Activated naive CD8-positive, alpha-beta T cell treated with anti-CD3 and anti-CD28 coated beads for 36 hours (primary cell): ENCODE measurements around the gene RPN2. TPM values are rescaled to one million over a fixed set of nuclear protein-coding genes. Genes with fewer than 3 reads are reported as not detected.

Source experiments
- DNase-seq: peaks from one replicate; pipeline ENCODE4 v3.0.0; 2021
- H3K27ac Mint-ChIP-seq: one replicate; pipeline ENCODE4 v1.8.0; 2022; ENCODE audit warnings: mild to moderate bottlenecking, moderate library complexity, mixed read lengths
- H3K27me3 Mint-ChIP-seq: one replicate; pipeline ENCODE4 v1.8.0; 2022; ENCODE audit warnings: mild to moderate bottlenecking, mixed read lengths
- H3K36me3 Mint-ChIP-seq: one replicate; pipeline ENCODE4 v1.8.0; 2021; ENCODE audit warnings: mild to moderate bottlenecking, mixed read lengths
- H3K4me1 Mint-ChIP-seq: one replicate; pipeline ENCODE4 v1.8.0; 2021; ENCODE audit warnings: mixed read lengths
- H3K4me3 Mint-ChIP-seq: one replicate; pipeline ENCODE4 v1.8.0; 2022; ENCODE audit warnings: mild to moderate bottlenecking, moderate library complexity, mixed read lengths
- H3K9me3 Mint-ChIP-seq: one replicate; pipeline ENCODE4 v1.8.0; 2022; ENCODE audit warnings: mixed read lengths
- total RNA-seq, 2 experiments: library from RNA; stranded (reverse); gene quantifications; one replicate each; pipeline ENCODE4 v1.2.3, GENCODE V29; 2021

RPN2 gene
- total RNA-seq, 2 experiments from 2014 or later, result 121 to 131 TPM

DNA sequence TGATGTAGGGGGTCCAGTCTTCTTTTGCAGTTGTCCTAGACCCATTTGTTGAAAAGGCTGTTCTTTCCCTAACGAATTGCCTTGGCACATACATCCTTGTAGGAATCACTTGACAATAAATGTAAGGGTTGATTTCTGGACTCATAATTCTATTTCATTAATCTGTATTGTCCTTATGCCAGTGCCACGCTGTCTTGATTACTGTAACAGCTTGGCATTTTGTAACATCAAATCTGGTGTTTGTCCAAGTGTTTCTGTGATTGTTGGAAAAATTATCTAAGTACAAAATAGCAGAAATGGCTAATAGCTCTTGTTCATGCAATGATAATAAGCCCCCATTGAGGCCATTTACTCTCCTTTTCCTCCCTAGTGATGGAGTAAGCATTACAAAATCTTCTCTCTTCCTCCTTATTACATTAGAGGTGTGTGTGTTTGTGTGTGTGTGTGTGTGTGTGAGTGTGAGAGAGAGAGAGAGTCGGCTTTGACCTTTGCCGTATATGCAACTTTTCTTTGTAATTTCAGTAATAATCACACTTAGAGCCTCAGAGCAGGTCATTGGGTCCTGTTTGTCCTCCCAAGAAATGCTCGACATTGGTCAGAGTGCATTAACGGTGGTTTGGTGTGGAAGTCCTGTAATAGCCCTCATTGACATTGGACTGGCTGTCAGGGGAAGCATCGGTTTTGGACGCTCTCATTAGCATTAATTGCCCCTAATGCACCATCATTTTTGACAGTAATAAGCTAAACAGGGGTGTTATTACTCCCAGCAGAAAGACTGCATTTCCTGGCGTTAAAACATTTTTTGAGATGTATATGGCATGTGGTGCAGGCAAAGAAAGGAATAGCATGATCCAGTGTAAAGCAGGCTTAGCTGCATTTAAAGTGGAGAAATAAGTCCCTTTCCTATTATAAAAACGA, 40.9 kb downstream of the RPN2 start:
- peaks cover 1% of the 10 kb centered on the region for H3K4me1 Mint-ChIP-seq
- no peak for DNase-seq
- H3K36me3 Mint-ChIP-seq, result peaks cover 22% of the 10 kb centered on the region
- peak overlapping the region; percentile 46 for H3K27ac Mint-ChIP-seq
- H3K27me3 Mint-ChIP-seq, result no peaks in the 10 kb centered on the region
- no peak overlapping the region for H3K4me3 Mint-ChIP-seq
- H3K9me3 Mint-ChIP-seq, result no peaks in the 10 kb centered on the region

DNA sequence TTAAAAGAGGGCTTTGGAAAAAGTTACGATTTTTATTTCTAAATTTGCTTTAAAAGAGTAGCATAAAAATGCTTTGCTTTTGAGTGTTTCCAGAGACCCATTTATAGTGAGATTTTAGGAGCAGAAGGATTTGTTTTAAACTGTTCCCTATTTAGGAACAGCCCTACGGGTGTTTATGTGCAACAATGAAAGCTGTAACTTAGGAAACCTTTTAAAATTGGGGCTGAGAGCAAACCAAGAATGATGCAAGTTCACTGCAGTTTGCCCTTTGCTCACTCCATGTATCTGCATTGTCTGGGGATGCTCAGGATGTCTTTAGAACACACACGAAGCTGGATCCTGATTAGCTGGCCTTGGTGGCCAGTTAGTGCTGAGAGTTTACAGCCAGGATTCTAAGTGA, 41.6 kb downstream of the RPN2 start:
- Mint-ChIP-seq H3K27ac (no peak overlapping the region), H3K36me3 (peaks cover 20% of the 10 kb centered on the region), H3K9me3 (no peaks in the 10 kb centered on the region), H3K4me1 (no peaks in the 10 kb centered on the region), H3K4me3 (no peak overlapping the region), H3K27me3 (no peaks in the 10 kb centered on the region)
- DNase-seq, result no peak

DNA sequence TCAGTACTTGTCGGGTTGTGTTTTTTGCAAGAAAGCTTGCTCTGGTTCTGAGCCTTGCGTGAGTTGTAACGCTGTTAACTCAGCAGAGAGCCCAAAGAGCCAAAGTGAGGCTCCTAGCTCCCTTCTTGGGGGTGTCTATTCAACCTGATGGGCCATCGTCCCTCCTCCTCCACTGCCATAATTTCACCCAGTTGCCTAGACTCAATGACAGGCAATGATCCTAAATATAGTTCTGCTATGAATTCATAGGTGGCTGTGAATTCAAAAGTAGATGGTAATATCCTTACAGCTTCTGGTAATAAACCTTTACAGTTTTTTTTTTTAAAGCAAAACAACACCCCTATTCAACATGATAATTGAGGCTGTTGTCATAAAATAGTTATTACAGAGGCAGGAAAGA, 43.0 kb downstream of the RPN2 start:
- Mint-ChIP-seq H3K27me3 (no peaks in the 10 kb centered on the region), H3K36me3 (peaks cover 16% of the 10 kb centered on the region), H3K4me3 (no peak overlapping the region), H3K27ac (no peak overlapping the region), H3K9me3 (no peaks in the 10 kb centered on the region), H3K4me1 (no peaks in the 10 kb centered on the region)
- no peak for DNase-seq

DNA sequence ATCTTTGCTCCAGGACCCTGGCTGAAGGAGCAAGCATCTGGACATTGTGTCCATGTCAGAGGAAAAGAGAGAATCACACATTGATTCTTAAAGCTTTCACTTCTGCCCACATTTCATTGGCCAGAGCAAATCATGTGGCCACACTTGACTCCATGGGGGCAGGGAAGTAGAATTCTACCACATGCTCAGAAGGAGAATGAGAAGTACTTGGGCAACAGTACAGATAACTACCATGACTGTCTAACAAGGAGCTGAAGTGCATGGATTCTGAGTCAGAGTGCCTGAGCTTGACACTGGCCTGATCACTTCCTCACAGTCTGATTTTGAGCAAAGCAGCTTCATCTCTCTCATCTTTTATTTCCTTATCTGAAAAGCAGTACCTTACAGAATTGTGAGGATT, 43.9 kb downstream of the RPN2 start:
- Mint-ChIP-seq H3K27ac (no peak overlapping the region), H3K36me3 (peaks cover 20% of the 10 kb centered on the region), H3K4me1 (no peaks in the 10 kb centered on the region), H3K9me3 (no peaks in the 10 kb centered on the region), H3K27me3 (no peaks in the 10 kb centered on the region), H3K4me3 (no peak overlapping the region)
- no peak for DNase-seq

DNA sequence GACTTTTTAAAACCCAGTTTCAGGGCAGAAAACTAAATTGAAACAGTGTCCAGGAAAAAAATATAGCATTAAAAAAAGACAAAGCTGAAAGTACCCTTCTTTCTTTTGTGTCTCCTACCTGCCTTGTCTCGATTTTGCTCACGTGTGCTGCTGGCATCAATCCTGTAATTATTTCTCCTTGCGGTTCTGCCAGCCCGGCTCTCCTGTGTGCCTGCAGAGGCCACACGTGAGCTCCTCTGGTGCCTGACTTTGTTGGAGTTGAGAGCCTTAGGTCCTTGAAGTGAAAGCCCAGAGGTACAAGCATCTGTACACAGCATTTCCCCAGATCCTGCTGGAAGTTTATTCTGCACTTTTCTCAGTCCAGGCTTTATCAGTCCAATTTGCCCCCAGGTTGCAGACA, 46.0 kb downstream of the RPN2 start:
- Mint-ChIP-seq H3K27me3 (no peaks in the 10 kb centered on the region), H3K4me1 (no peaks in the 10 kb centered on the region), H3K36me3 (peaks cover 30% of the 10 kb centered on the region), H3K27ac (no peak overlapping the region), H3K4me3 (no peak overlapping the region), H3K9me3 (no peaks in the 10 kb centered on the region)
- no peak for DNase-seq

DNA sequence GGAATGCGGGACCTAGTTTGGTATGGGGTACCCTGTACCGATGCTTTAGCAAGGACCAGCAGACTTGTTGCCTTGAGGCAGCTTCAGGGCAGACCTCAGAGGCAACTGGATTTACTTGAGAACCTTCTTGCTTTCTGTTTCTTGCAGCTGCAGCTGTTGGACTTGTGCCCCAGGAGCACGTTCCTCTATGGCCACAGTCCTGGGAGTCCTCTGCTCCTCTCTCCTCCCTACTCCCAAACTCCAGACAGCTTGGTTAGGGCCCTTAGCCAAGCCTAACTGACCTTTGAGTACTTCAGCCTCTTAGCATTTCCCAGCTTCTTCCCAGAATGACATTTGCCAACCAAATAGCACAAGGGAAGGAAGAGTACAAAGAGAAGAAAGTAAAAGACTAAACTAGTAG, 47.8 kb downstream of the RPN2 start:
- no peaks in the 10 kb centered on the region for H3K27me3 Mint-ChIP-seq
- peaks cover 33% of the 10 kb centered on the region for H3K36me3 Mint-ChIP-seq
- H3K27ac Mint-ChIP-seq, result peak overlapping the region; percentile 35
- H3K4me1 Mint-ChIP-seq, result no peaks in the 10 kb centered on the region
- H3K9me3 Mint-ChIP-seq, result no peaks in the 10 kb centered on the region
- no peak for DNase-seq
- no peak overlapping the region for H3K4me3 Mint-ChIP-seq

DNA sequence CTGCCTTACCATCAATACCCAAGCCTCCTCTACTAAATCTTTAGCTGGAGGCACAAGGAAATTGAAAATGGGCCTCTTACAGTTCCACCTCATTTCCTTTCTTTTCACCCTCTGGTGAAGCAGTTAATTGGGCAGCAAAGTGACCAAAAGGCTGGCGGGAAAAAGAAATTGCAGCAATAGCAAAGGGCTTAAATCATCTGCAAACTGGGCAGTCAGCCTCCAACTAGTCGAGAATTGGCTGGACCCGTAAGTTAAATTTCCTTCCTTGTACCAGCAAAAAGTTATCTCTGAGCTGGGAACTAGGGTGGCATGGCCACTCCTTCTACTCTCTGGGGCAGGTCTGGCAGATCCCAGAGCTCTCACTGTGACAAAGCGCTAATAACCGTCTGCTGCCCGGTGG, 49.0 kb downstream of the RPN2 start:
- Mint-ChIP-seq H3K27me3 (no peaks in the 10 kb centered on the region), H3K36me3 (peaks cover 37% of the 10 kb centered on the region), H3K27ac (no peak overlapping the region)

DNA sequence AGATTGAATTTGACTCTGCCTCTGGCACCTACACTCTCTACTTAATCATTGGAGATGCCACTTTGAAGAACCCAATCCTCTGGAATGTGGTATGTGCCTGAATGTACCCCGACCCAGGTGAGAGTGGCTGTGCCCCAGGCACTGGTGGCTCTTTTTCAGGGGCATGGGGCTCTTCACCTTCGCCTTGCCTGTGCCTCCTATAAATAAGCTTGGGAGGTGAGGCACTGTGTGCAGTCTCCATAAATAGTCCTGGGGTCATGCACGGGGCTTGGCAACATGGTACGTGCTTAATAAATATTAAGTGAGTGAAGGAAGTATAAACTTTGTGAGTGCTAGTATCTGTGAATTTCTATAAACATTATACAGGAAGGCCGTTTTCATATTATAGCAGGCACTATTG, 49.5 kb downstream of the RPN2 start:
- H3K4me1 Mint-ChIP-seq, result no peaks in the 10 kb centered on the region
- H3K27me3 Mint-ChIP-seq, result no peaks in the 10 kb centered on the region
- DNase-seq, result no peak
- H3K9me3 Mint-ChIP-seq, result no peaks in the 10 kb centered on the region
- no peak overlapping the region for H3K27ac Mint-ChIP-seq
- H3K4me3 Mint-ChIP-seq, result no peak overlapping the region
- H3K36me3 Mint-ChIP-seq, result peaks cover 34% of the 10 kb centered on the region

More for the DNA sequence above, 49.0 kb downstream of the RPN2 start:
- no peak for DNase-seq
- H3K4me3 Mint-ChIP-seq, result no peak overlapping the region
- H3K9me3 Mint-ChIP-seq, result no peaks in the 10 kb centered on the region
- H3K4me1 Mint-ChIP-seq, result no peaks in the 10 kb centered on the region

DNA sequence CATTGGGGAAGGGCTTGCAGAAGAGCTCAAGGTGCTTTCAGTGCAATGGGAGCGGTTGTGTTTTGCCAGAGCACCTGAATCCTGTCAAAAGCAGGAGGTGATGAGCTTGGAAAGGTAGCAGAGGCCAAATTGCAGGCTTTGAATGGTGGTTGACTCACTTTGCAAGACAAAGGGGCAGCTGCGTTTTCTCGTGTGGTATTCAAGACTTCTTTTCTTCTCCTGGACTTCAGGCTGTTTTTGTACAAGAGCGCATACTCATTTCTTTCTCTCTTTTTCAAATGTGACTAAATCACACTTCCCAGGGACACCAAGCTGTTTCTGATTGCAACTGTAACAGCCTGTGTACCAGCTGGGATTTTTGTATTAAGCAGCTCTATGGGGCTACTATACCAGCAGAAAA, 50.2 kb downstream of the RPN2 start:
- H3K9me3 Mint-ChIP-seq, result no peaks in the 10 kb centered on the region
- H3K4me1 Mint-ChIP-seq, result no peaks in the 10 kb centered on the region
- no peaks in the 10 kb centered on the region for H3K27me3 Mint-ChIP-seq
- H3K4me3 Mint-ChIP-seq, result no peak overlapping the region
- no peak overlapping the region for H3K27ac Mint-ChIP-seq
- H3K36me3 Mint-ChIP-seq, result peaks cover 33% of the 10 kb centered on the region
- no peak for DNase-seq

DNA sequence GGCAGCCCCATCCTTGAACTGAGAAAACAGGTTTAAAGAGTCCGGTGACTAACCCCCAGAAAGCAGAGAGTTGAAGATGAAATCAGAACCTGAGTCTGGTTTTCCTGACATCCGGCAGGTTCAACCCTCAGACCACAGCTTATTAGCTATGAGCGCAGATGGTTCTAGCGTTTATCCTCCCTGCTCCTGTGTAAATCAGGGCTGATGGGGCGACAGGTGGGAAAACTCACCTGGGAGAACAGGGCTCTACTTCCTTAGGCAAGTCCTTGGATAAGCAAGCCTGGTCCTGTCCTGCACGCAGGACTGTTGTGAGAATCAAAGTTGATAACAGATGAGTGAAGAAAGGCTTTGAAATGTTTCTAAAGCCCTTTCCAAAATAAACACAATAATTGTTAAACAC, 51.1 kb downstream of the RPN2 start:
- no peak overlapping the region for H3K4me3 Mint-ChIP-seq
- H3K4me1 Mint-ChIP-seq, result no peaks in the 10 kb centered on the region
- no peaks in the 10 kb centered on the region for H3K9me3 Mint-ChIP-seq
- H3K36me3 Mint-ChIP-seq, result peaks cover 35% of the 10 kb centered on the region
- no peak for DNase-seq
- H3K27ac Mint-ChIP-seq, result no peak overlapping the region
- H3K27me3 Mint-ChIP-seq, result no peaks in the 10 kb centered on the region

DNA sequence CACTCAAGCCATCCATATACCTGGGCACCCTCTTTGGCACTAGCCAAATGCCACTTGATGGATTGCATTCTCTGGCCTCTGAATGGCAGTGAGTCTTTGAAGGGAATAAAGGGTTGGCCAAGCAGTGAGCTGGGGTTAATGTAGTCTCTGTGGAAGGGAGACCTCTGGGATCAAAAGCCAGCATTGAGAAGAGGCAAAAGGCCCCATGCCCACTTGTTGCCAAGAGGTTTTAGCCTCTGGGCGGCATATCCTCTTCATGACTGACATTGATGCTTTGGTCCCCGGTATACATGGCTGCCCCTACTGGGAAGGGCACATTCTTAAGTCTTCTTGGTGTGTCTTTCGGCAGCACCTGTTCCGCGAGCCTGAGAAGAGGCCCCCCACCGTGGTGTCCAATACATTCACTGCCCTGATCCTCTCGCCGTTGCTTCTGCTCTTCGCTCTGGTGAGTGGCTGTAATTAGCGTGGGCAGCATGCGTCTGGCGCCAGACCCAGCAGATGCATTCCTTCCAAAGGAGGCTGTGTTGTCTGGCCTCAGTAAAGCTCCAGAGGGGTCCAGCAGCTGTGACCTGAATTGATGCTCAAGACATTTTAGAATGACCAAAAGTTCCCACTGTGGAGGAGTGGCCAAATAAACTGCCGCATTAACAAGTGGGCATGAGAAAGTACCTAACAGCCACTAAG, 53.0 kb downstream of the RPN2 start:
- H3K9me3 Mint-ChIP-seq, result no peaks in the 10 kb centered on the region
- H3K4me1 Mint-ChIP-seq, result no peaks in the 10 kb centered on the region
- H3K36me3 Mint-ChIP-seq, result peaks cover 36% of the 10 kb centered on the region
- H3K27me3 Mint-ChIP-seq, result no peaks in the 10 kb centered on the region
- no peak overlapping the region for H3K27ac Mint-ChIP-seq
- H3K4me3 Mint-ChIP-seq, result no peak overlapping the region
- no peak for DNase-seq

DNA sequence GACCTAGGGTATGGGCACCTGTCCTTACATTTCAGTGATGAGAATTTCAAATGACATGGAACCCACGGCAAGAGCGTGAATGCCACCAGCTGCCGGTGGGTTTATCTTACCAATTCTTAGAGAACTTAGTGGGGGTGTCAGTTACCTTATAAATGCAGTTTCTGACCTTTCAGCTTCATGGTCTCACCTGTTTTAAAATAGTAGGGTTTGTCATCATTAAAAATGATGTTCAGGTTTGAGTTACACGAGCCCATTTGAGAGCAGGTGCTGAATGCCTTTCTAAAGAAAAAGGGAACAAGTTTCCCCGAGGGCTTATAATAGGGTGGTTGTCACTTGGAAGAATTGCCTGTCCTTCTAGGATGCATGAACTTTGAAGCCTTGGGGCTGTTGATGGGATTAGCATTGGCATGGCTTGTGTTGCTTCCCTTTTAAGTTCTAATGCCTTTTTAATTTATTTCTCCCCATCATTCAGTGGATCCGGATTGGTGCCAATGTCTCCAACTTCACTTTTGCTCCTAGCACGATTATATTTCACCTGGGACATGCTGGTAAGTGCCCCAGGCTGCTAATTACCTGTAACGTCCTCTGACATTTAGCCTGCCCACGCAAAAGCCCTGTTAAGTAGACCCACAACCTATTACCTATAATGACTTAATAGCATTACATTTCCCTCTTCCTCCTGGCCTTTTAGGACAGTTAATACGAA, 54.6 kb downstream of the RPN2 start:
- Mint-ChIP-seq H3K27ac (no peak overlapping the region), H3K36me3 (peaks cover 27% of the 10 kb centered on the region), H3K9me3 (no peaks in the 10 kb centered on the region), H3K27me3 (no peaks in the 10 kb centered on the region), H3K4me3 (no peak overlapping the region), H3K4me1 (no peaks in the 10 kb centered on the region)
- DNase-seq, result no peak

DNA sequence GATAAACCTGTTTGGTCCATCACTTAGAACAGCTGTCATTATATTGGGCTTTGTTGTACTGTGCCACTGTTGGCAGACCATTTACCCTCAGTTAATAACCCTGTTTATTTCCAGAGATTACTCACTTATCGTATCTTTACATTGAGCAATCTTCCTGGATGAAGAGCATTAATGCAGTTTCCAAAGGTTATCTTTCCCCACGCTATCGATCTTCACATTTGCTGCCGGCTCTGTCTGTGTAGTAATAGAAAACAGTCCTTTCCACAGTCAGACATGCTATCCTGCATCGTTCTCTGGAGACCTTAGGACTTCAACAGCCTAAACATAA, 55.1 kb downstream of the RPN2 start:
- DNase-seq, result no peak
- Mint-ChIP-seq H3K4me3 (no peak overlapping the region), H3K27me3 (no peaks in the 10 kb centered on the region), H3K27ac (no peak overlapping the region), H3K4me1 (no peaks in the 10 kb centered on the region), H3K9me3 (no peaks in the 10 kb centered on the region), H3K36me3 (peaks cover 23% of the 10 kb centered on the region)

DNA sequence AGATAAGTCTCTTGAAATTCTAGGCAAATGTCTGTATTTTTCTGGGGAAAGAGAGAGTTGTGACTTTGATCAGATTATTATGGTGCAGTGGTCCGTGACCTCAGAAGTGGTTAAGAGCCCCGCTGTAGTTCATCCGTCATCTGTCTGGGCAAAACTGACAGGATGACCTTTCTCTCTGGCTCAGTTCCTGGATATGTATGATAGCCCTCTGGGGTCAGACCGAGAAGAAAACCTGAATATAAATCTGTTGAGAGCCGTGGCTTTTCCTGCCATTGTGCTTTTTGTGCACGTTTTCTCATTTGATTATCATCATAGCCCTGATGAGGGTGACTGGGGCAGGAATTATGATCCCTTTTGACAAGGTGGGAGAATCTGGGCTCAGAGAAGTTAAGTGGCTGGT, 55.9 kb downstream of the RPN2 start:
- peaks cover 17% of the 10 kb centered on the region for H3K36me3 Mint-ChIP-seq
- no peak for DNase-seq
- H3K27ac Mint-ChIP-seq, result no peak overlapping the region
- no peaks in the 10 kb centered on the region for H3K9me3 Mint-ChIP-seq
- no peaks in the 10 kb centered on the region for H3K4me1 Mint-ChIP-seq
- H3K4me3 Mint-ChIP-seq, result no peak overlapping the region
- no peaks in the 10 kb centered on the region for H3K27me3 Mint-ChIP-seq

DNA sequence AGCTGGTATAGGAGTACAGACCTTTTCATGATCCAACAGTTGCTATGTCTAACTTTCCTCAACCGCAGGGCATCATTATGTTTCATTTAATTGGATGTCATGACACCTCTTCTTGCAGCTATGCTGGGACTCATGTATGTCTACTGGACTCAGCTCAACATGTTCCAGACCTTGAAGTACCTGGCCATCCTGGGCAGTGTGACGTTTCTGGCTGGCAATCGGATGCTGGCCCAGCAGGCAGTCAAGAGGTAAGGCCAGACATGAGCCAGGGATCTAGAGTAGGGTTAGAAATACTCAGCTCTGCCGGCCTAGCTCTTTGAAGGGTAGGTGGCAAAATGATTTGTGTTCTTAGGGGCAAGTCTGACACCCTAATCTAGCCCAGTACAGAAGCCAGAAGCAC, 57.3 kb downstream of the RPN2 start:
- Mint-ChIP-seq H3K4me1 (no peaks in the 10 kb centered on the region), H3K9me3 (no peaks in the 10 kb centered on the region), H3K36me3 (peaks cover 20% of the 10 kb centered on the region), H3K27me3 (no peaks in the 10 kb centered on the region), H3K4me3 (no peak overlapping the region), H3K27ac (no peak overlapping the region)
- DNase-seq, result no peak
